ENCODE data around the gene ITPR3. TPM values are rescaled to one million over a fixed set of nuclear protein-coding genes. Genes with fewer than 3 reads are reported as not detected.

ITPR3 gene
- total RNA-seq, 1 experiment from 2014 or later = 103 TPM

- ChIA-PET POLR2A (no interaction called here), RAD21 (ENCODE audit: low non-redundant PET in 1 of 2, low total read pairs in 2 of 2, uncharacterized antibody in 2 of 2, unreplicated experiment in 2 of 2) (no interaction called here), CTCF (no interaction called here)
- no TSS peak for BruUV-seq (replicated peaks)
- H3K4me3 ChIP-seq (replicated peaks in 1 of 2; ENCODE audit: low read depth in 1 of 2, low read length in 2 of 2) = no peak overlapping the region
- H3K27ac ChIP-seq (ENCODE audit: low read depth, low read length) = no peak overlapping the region
- peaks cover 14 to 41% of the 10 kb centered on the region in 2 experiments for H3K4me1 ChIP-seq (ENCODE audit: control insufficient read depth in 1 of 2, insufficient read depth in 2 of 2, low read length in 2 of 2)
- H3K79me2 ChIP-seq (ENCODE audit: insufficient read depth, low read length) = peaks cover 83% of the 10 kb centered on the region
- H4K20me1 ChIP-seq (ENCODE audit: insufficient read depth) = peaks cover 9% of the 10 kb centered on the region; the same call in 1 of the 2 replicates
- intact Hi-C loops (cut with micrococcal nuclease) = loop anchor here (5.0 kb wide), 1 partner anchor 38 kb away; no protein-coding TSS in a partner anchor
- H2AFZ ChIP-seq (ENCODE audit: low read depth, low read length, poor library complexity, severe bottlenecking) = no peak overlapping the region
- peaks cover 6 to 34% of the 10 kb centered on the region in 2 experiments for H3K36me3 ChIP-seq (ENCODE audit: control insufficient read depth in 1 of 2, insufficient read depth in 2 of 2, low read length in 2 of 2)
- DNase-seq (ENCODE audit: low read depth, low spot score) = no peak
- H3K9me2 ChIP-seq (ENCODE audit: insufficient read depth) = no peaks in the 10 kb centered on the region
- no peaks in the 10 kb centered on the region for H3K27me3 ChIP-seq (ENCODE audit: insufficient read depth, low read length)
- H3K9ac ChIP-seq (ENCODE audit: low read length) = no peak overlapping the region
- no peaks in the 10 kb centered on the region for H3K9me3 ChIP-seq (ENCODE audit: control insufficient read depth in 1 of 2, insufficient read depth in 1 of 2, low read depth in 1 of 2, low read length in 2 of 2)
- no peak for ATAC-seq
- TF ChIP-seq EZH2 (IDR thresholded peaks at IDR 0.05) (no peak), CEBPB (IDR thresholded peaks at IDR 0.05; ENCODE audit: low read depth) (no peak), RAD21 (IDR thresholded peaks at IDR 0.05; ENCODE audit: low read depth) (no peak), JUND (IDR thresholded peaks at IDR 0.05) (no peak), ATF3 (IDR thresholded peaks at IDR 0.05) (no peak), POLR2AphosphoS5 (IDR thresholded peaks at IDR 0.05; ENCODE audit: low read depth, low read length) (no peak)
- TF ChIP-seq, protein P1, sequence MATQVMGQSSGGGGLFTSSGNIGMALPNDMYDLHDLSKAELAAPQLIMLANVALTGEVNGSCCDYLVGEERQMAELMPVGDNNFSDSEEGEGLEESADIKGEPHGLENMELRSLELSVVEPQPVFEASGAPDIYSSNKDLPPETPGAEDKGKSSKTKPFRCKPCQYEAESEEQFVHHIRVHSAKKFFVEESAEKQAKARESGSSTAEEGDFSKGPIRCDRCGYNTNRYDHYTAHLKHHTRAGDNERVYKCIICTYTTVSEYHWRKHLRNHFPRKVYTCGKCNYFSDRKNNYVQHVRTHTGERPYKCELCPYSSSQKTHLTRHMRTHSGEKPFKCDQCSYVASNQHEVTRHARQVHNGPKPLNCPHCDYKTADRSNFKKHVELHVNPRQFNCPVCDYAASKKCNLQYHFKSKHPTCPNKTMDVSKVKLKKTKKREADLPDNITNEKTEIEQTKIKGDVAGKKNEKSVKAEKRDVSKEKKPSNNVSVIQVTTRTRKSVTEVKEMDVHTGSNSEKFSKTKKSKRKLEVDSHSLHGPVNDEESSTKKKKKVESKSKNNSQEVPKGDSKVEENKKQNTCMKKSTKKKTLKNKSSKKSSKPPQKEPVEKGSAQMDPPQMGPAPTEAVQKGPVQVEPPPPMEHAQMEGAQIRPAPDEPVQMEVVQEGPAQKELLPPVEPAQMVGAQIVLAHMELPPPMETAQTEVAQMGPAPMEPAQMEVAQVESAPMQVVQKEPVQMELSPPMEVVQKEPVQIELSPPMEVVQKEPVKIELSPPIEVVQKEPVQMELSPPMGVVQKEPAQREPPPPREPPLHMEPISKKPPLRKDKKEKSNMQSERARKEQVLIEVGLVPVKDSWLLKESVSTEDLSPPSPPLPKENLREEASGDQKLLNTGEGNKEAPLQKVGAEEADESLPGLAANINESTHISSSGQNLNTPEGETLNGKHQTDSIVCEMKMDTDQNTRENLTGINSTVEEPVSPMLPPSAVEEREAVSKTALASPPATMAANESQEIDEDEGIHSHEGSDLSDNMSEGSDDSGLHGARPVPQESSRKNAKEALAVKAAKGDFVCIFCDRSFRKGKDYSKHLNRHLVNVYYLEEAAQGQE (IDR thresholded peaks at IDR 0.05; ENCODE audit: low read depth) = no peak
- TF ChIP-seq, protein P2, sequence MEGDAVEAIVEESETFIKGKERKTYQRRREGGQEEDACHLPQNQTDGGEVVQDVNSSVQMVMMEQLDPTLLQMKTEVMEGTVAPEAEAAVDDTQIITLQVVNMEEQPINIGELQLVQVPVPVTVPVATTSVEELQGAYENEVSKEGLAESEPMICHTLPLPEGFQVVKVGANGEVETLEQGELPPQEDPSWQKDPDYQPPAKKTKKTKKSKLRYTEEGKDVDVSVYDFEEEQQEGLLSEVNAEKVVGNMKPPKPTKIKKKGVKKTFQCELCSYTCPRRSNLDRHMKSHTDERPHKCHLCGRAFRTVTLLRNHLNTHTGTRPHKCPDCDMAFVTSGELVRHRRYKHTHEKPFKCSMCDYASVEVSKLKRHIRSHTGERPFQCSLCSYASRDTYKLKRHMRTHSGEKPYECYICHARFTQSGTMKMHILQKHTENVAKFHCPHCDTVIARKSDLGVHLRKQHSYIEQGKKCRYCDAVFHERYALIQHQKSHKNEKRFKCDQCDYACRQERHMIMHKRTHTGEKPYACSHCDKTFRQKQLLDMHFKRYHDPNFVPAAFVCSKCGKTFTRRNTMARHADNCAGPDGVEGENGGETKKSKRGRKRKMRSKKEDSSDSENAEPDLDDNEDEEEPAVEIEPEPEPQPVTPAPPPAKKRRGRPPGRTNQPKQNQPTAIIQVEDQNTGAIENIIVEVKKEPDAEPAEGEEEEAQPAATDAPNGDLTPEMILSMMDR (IDR thresholded peaks at IDR 0.05 in 2 of 3, conservative IDR thresholded peaks at IDR 0.05 in 1 of 3; ENCODE audit: borderline replicate concordance in 1 of 3, insufficient read depth in 1 of 3, low read depth in 2 of 3, low read length in 2 of 3) = no peak
- H3K4me2 ChIP-seq (ENCODE audit: low read length) = no peak overlapping the region
Measured at GRCh38 chr6:33624856-33625255, 3.7 kb downstream of the ITPR3 start.
